HEK293 (cell line): ENCODE measurements around the gene CD83.
"Not testable (repeated sequence)": the region's sequence is repeated elsewhere in the genome, so short reads cannot be mapped to it uniquely, and the experiment has no call there.

Experiments used
- CTCF ChIA-PET: fragments of 350-600 bp; formaldehyde crosslinking; extraction: SDS; loops from one replicate; lab custom pipeline; 2021; ENCODE audit warnings: antibody characterized with exemption; lab: Yijun Ruan, JAX
- POLR2A ChIA-PET: fragments of 300-600 bp; formaldehyde crosslinking; extraction: SDS; loops from one replicate; lab custom pipeline; 2020; ENCODE audit warnings: antibody characterized with exemption, inconsistent platforms; lab: Yijun Ruan, JAX
- H3K27ac ChIP-seq: fragments of 200-500 bp; sonication (Bioruptor generic); 2 replicates; pipeline ENCODE4 v1.5.1; 2014; ENCODE audit warnings: low read depth, low read length, control low read depth, inconsistent platforms; ENCODE audit errors: extremely low read depth
- H3K36me3 ChIP-seq, 2 experiments: fragments of 200-500 bp in 1 of 2; sonication (Bioruptor generic) in 1 of 2; 1 replicate in 1 of 2; 2 replicates in 1 of 2; pipeline ENCODE4 v1.5.1; 2014 to 2017; ENCODE audit warnings: inconsistent platforms in 2 of 2, low read length in 2 of 2; ENCODE audit not compliant: control insufficient read depth in 2 of 2, insufficient read depth in 1 of 2
- H3K4me1 ChIP-seq: fragments of 200-500 bp; sonication (Bioruptor generic); 2 replicates; pipeline ENCODE4 v1.5.1; 2014; ENCODE audit warnings: mild to moderate bottlenecking, low read length, inconsistent platforms; ENCODE audit not compliant: control insufficient read depth, insufficient read depth
- H3K4me3 ChIP-seq: 2 replicates; pipeline ENCODE4 v1.5.1; 2011; ENCODE audit warnings: low read depth, mild to moderate bottlenecking, control low read depth, low read length, moderate library complexity
- H3K9me3 ChIP-seq: fragments of 200-500 bp; sonication (Bioruptor generic); 2 replicates; pipeline ENCODE4 v1.5.1; 2014; ENCODE audit warnings: low read depth, low read length, inconsistent platforms; ENCODE audit not compliant: control insufficient read depth, insufficient read depth
- KLF16 ChIP-seq: fragments of 450-650 bp; formaldehyde crosslinking; IDR thresholded peaks from 2 replicates; pipeline ENCODE4 v1.5.1; 2017; ENCODE audit warnings: missing biosample characterization, missing genetic modification characterization
- PRDM10 ChIP-seq: fragments of 450-650 bp; formaldehyde crosslinking; IDR thresholded peaks from 2 replicates; pipeline ENCODE4 v1.5.1; 2016; ENCODE audit warnings: missing biosample characterization, missing genetic modification characterization
- SCRT1 ChIP-seq: fragments of 450-650 bp; formaldehyde crosslinking; IDR thresholded peaks from 2 replicates; pipeline ENCODE4 v1.5.1; 2016; ENCODE audit warnings: missing biosample characterization, missing genetic modification characterization, borderline replicate concordance
- ZBTB20 ChIP-seq: fragments of 450-650 bp; formaldehyde crosslinking; IDR thresholded peaks from 2 replicates; pipeline ENCODE4 v1.5.1; 2016; ENCODE audit warnings: missing biosample characterization, missing genetic modification characterization
- ZNF362 ChIP-seq: fragments of 450-650 bp; formaldehyde crosslinking; IDR thresholded peaks from 2 replicates; pipeline ENCODE4 v1.5.1; 2016; ENCODE audit warnings: missing biosample characterization, missing genetic modification characterization
- ZNF48 ChIP-seq: fragments of 450-650 bp; formaldehyde crosslinking; IDR thresholded peaks from 2 replicates; pipeline ENCODE4 v1.5.1; 2016; ENCODE audit warnings: missing biosample characterization, missing genetic modification characterization
- ZNF513 ChIP-seq: fragments of 450-650 bp; IDR thresholded peaks from 2 replicates; pipeline ENCODE4 v1.5.1; 2018; ENCODE audit warnings: missing biosample characterization, missing genetic modification characterization
- ZNF530 ChIP-seq: fragments of 450-650 bp; formaldehyde crosslinking; IDR thresholded peaks from 2 replicates; pipeline ENCODE4 v1.5.1; 2016; ENCODE audit warnings: low read depth, missing biosample characterization, missing genetic modification characterization
- ZNF843 ChIP-seq: fragments of 450-650 bp; formaldehyde crosslinking; IDR thresholded peaks from 2 replicates; pipeline ENCODE4 v1.5.1; 2016; ENCODE audit warnings: missing biosample characterization, missing genetic modification characterization

CD83 gene

GRCh38 chr6:14072084-14072483 lies 45.5 kb upstream of the CD83 start:
- POLR2A ChIA-PET = interaction anchor here (1.0 kb wide), 1 partner anchor 147 kb away, joined by 4 read pairs; the partner anchor contains the start of gene RNF182
- Histone ChIP-seq H3K27ac (no peak overlapping the region), H3K4me1 (no peaks in the 10 kb centered on the region), H3K9me3 (no peaks in the 10 kb centered on the region), H3K36me3 (no peaks in the 10 kb centered on the region), H3K4me3 (no peak overlapping the region)
- CTCF ChIA-PET = interaction anchor here (0.6 to 1.4 kb wide), 3 partner anchors 10 to 199 kb away, joined by 3 to 11 read pairs (median 5); no protein-coding TSS in a partner anchor
- TF ChIP-seq ZNF513 (tag by site-specific recombination) (no peak), ZBTB20 (tag by site-specific recombination) (no peak), ZNF843 (tag by site-specific recombination) (no peak), ZNF530 (tag by site-specific recombination) (no peak)

- H3K4me3 ChIP-seq, H3K4me1 ChIP-seq, H3K27ac ChIP-seq, POLR2A ChIA-PET, H3K9me3 ChIP-seq, H3K36me3 ChIP-seq: not testable (repeated sequence)
- CTCF ChIA-PET = interaction anchor here (0.6 to 1.8 kb wide), 4 partner anchors 9 to 1375 kb away, joined by 3 to 5 read pairs (median 3); no protein-coding TSS in a partner anchor
Observed at GRCh38 chr6:14073561-14074354, 43.8 kb upstream of the CD83 start.

GRCh38 chr6:14074476-14075094 lies 43.0 kb upstream of the CD83 start:
- CTCF ChIA-PET = interaction anchor here (0.6 to 5.8 kb wide), 3 partner anchors 7 to 273 kb away, joined by 4 to 42 read pairs (median 5); no protein-coding TSS in a partner anchor
- H3K27ac ChIP-seq = no peak overlapping the region
- POLR2A ChIA-PET = no interaction called here

More at GRCh38 chr6:14074476-14075094, 43.0 kb upstream of the CD83 start:
- no peaks in the 10 kb centered on the region for H3K9me3 ChIP-seq
- TF ChIP-seq ZNF362 (tag by site-specific recombination) (no peak), ZNF48 (no peak), PRDM10 (tag by site-specific recombination) (peak; percentile 70), KLF16 (no peak), SCRT1 (tag by site-specific recombination) (no peak)
- H3K4me1 ChIP-seq = no peaks in the 10 kb centered on the region
- H3K36me3 ChIP-seq = no peaks in the 10 kb centered on the region
- no peak overlapping the region for H3K4me3 ChIP-seq
